Measurements from ENCODE around the gene TMEM208.

The TMEM208 gene

DNA sequence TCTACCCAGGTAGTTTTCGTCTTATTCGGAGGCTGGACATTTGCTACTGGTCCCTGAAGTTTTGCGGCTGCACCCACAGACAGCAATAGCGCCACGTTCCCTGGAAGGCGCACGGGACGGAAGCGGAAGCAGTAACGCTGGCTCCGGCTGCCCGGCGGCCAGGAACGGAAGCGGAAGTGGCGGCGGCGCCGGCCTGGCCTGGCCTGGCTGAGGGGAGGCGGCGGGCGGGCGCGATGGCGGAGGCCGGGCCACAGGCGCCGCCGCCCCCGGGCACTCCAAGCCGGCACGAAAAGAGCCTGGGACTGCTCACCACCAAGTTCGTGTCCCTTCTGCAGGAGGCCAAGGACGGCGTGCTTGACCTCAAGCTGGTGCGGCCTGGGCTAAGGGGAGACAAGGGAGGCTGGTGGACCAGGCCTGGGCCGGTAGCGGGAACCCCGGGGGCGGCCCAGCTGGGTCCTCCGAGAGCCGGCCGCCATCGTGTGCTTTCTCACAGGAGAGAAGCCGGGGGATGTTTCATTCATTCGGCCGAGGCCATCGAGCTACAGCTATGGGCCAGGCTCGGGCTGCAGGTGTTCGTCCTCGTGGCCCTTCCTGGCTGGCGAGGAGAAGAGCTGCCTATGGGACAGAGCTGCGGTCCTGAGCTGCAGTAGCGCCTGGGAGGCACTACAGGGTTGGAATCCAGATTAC is 34.8 kb upstream of the TMEM208 start, which contains the start of gene E2F4:
Gene E2F4, plus strand, starts transcription at position 161 of the 687 bp plus-strand sequence. Its CDS starts 73 bp downstream, at position 234.
- DNase-seq (ENCODE audit: insufficient read length, low spot score) (peak; percentile 77), FAIRE-seq (no peak)
- TF ChIP-seq, protein P1, sequence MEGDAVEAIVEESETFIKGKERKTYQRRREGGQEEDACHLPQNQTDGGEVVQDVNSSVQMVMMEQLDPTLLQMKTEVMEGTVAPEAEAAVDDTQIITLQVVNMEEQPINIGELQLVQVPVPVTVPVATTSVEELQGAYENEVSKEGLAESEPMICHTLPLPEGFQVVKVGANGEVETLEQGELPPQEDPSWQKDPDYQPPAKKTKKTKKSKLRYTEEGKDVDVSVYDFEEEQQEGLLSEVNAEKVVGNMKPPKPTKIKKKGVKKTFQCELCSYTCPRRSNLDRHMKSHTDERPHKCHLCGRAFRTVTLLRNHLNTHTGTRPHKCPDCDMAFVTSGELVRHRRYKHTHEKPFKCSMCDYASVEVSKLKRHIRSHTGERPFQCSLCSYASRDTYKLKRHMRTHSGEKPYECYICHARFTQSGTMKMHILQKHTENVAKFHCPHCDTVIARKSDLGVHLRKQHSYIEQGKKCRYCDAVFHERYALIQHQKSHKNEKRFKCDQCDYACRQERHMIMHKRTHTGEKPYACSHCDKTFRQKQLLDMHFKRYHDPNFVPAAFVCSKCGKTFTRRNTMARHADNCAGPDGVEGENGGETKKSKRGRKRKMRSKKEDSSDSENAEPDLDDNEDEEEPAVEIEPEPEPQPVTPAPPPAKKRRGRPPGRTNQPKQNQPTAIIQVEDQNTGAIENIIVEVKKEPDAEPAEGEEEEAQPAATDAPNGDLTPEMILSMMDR (IDR thresholded peaks at IDR 0.05; ENCODE audit: insufficient read depth, missing control alignments): no peak

- FAIRE-seq: no peak
- DNase-seq (ENCODE audit: insufficient read length, low spot score): no peak
- TF ChIP-seq, protein P1 (IDR thresholded peaks at IDR 0.05; ENCODE audit: insufficient read depth, missing control alignments): no peak
Observed at GRCh38 chr16:67192781-67193361, 34.1 kb upstream of the TMEM208 start.

- FAIRE-seq (no peak), DNase-seq (ENCODE audit: insufficient read length, low spot score) (no peak)
- TF ChIP-seq, protein P1 (IDR thresholded peaks at IDR 0.05; ENCODE audit: insufficient read depth, missing control alignments): no peak
Observed at GRCh38 chr16:67193536-67193935, 33.4 kb upstream of the TMEM208 start.

- no peak for DNase-seq (ENCODE audit: insufficient read length, low spot score)
- FAIRE-seq: no peak
- TF ChIP-seq, protein P1 (IDR thresholded peaks at IDR 0.05; ENCODE audit: insufficient read depth, missing control alignments): no peak
Observed at GRCh38 chr16:67194260-67194659, 32.7 kb upstream of the TMEM208 start.

DNA sequence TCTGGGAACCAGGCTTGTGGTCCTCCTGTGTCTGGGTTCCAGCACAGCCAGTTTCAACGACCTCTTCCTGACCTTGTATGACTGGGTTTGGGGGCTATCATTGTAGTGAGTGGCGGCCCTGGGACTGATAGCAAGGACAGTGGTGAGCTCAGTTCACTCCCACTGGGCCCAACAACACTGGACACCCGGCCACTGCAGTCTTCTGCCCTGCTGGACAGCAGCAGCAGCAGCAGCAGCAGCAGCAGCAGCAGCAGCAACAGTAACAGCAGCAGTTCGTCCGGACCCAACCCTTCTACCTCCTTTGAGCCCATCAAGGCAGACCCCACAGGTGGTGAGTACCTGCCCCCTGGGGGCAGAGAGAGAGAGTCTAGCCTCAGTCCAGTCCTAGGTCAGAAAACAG is 31.3 kb upstream of the TMEM208 start:
- DNase-seq (ENCODE audit: insufficient read length, low spot score) (no peak), FAIRE-seq (no peak)
- TF ChIP-seq, protein P1 (IDR thresholded peaks at IDR 0.05; ENCODE audit: insufficient read depth, missing control alignments): no peak

DNA sequence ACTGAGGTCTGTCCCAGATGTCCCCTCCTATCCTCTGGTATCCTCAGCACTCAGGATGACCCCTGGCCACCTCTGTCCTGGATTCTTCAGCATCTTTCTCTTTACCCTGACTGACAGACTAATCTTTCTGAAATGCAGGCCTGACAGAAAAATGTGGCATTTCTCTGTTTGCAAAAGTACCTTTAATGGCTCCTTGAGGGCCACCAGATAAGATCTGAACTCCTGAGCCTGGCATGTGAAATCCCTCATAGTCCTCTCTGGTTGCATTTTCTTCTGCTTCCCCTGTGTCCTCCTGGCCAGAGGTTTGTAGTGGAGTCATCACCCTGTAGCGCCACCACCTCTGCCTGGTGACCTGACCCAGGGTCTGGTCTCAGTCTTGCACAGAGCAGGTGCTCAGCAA is 30.0 kb upstream of the TMEM208 start:
- TF ChIP-seq, protein P1 (IDR thresholded peaks at IDR 0.05; ENCODE audit: insufficient read depth, missing control alignments): no peak
- no peak for FAIRE-seq
- DNase-seq (ENCODE audit: insufficient read length, low spot score): no peak

- no peak for FAIRE-seq
- TF ChIP-seq, protein P1 (IDR thresholded peaks at IDR 0.05; ENCODE audit: insufficient read depth, missing control alignments): no peak
- no peak for DNase-seq (ENCODE audit: insufficient read length, low spot score)
Observed at GRCh38 chr16:67197704-67198103, 29.2 kb upstream of the TMEM208 start.

Data from D721Med (cell line).